ENCODE results near the gene DGKA.
A peak's percentile ranks its signal among the peaks of the same experiment; 100 is the strongest.
"Not testable (repeated sequence)": the region's sequence is repeated elsewhere in the genome, so short reads cannot be mapped to it uniquely, and the experiment has no call there.

Gene DGKA

GRCh38 chr12:55997535-55997859, 66.5 kb downstream of the DGKA start:
- H3K4me1 Mint-ChIP-seq = peaks cover 26% of the 10 kb centered on the region
- peak overlapping the region; percentile 93 for H3K27ac Mint-ChIP-seq
- TF ChIP-seq, protein P1, sequence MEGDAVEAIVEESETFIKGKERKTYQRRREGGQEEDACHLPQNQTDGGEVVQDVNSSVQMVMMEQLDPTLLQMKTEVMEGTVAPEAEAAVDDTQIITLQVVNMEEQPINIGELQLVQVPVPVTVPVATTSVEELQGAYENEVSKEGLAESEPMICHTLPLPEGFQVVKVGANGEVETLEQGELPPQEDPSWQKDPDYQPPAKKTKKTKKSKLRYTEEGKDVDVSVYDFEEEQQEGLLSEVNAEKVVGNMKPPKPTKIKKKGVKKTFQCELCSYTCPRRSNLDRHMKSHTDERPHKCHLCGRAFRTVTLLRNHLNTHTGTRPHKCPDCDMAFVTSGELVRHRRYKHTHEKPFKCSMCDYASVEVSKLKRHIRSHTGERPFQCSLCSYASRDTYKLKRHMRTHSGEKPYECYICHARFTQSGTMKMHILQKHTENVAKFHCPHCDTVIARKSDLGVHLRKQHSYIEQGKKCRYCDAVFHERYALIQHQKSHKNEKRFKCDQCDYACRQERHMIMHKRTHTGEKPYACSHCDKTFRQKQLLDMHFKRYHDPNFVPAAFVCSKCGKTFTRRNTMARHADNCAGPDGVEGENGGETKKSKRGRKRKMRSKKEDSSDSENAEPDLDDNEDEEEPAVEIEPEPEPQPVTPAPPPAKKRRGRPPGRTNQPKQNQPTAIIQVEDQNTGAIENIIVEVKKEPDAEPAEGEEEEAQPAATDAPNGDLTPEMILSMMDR (IDR thresholded peaks at IDR 0.05) = no peak

DNA sequence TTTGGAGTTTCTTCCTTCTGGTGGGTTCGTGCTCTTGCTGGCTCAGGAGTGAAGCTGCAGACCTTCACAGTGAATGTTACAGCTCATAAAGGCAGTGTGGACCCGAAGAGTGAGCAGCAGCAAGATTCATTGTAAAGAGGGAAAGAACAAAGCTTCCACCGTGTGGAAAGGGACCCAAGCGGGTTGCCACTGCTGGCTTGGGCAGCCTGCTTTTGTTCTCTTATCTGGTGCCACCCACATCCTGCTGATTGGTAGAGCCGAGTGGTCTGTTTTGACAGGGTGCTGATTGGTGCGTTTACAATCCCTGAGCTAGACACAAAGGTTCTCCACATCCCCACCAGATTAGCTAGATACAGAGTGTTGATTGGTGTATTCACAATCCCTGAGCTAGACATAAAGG, 68.6 kb downstream of the DGKA start:
- H3K36me3 Mint-ChIP-seq (ENCODE audit: low read depth) = peaks cover 40% of the 10 kb centered on the region
- not testable (repeated sequence) for H3K9me3 Mint-ChIP-seq; H3K27me3 Mint-ChIP-seq (ENCODE audit: low read depth, poor library complexity); DNase-seq
- peak overlapping the region; percentile 51 for H3K27ac Mint-ChIP-seq
- peaks cover 39% of the 10 kb centered on the region for H3K4me1 Mint-ChIP-seq
- peak overlapping the region; percentile 58 for H3K4me3 Mint-ChIP-seq

More at GRCh38 chr12:55997535-55997859, 66.5 kb downstream of the DGKA start:
- H3K4me3 Mint-ChIP-seq = peak overlapping the region; percentile 97
- DNase-seq = no peak
- H3K27me3 Mint-ChIP-seq (ENCODE audit: low read depth, poor library complexity) = no peaks in the 10 kb centered on the region
- H3K9me3 Mint-ChIP-seq = no peaks in the 10 kb centered on the region
- H3K36me3 Mint-ChIP-seq (ENCODE audit: low read depth) = peaks cover 36% of the 10 kb centered on the region

DNA sequence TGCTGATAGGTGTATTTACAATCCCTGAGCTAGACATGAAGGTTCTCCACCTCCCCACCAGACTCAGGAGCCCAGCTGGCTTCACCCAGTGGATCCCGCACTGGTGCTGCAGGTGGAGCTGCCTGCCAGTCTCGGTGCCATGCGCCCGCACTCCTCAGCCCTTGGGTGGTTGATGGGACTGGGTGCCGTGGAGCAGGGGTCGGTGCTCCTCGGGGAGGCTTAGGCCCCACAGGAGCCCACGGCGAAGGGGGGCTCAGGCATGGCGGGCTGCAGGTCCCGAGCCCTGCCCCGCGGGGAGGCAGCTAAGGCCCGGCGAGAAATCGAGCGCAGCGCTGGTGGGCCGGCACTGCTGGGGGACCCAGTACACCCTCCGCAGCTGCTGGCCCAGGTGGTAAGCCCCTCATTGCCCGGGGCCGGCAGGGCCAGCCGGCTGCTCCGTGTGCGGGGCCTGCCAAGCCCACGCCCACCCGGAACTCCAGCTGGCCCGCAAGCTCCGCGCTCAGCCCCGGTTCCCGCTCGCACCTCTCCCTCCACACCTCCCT, 69.1 kb downstream of the DGKA start:
- peaks cover 39% of the 10 kb centered on the region for H3K4me1 Mint-ChIP-seq
- not testable (repeated sequence) for H3K4me3 Mint-ChIP-seq; H3K27me3 Mint-ChIP-seq (ENCODE audit: low read depth, poor library complexity)

DNA sequence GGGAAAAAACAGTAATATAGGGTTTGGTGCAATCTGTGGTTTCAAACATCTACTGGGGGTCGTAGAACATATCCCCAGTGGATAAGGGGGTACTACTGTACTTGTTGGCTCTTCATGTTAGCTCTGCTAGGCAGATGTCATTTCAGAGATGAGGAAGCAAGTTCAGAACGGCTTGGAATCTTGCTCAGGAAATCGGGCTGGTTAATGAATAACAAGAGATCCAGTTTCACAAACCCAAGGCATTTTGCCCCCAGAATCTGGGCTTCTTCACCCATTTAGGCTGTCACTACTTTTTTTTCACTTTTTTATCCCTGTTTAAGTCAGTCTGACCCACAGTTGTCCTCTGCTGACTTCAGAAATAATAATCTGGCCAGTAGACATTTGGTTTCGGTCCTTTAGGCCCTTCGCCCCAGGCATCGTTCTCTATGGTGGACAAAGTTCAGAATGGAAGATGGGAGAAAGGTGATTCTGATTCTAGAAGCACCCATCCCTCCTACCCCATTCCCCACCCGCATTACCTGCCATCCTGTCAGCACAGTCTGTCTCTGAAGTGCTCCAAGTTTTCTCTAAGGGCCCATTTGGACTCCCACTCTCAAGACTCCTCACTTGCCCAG, 70.6 kb downstream of the DGKA start:
- no peaks in the 10 kb centered on the region for H3K9me3 Mint-ChIP-seq
- no peak for DNase-seq
- H3K27me3 Mint-ChIP-seq (ENCODE audit: low read depth, poor library complexity) = no peaks in the 10 kb centered on the region
- H3K36me3 Mint-ChIP-seq (ENCODE audit: low read depth) = peaks cover 56% of the 10 kb centered on the region
- peaks cover 45% of the 10 kb centered on the region for H3K4me1 Mint-ChIP-seq
- H3K4me3 Mint-ChIP-seq = no peak overlapping the region
- peak overlapping the region; percentile 40 for H3K27ac Mint-ChIP-seq
- TF ChIP-seq, protein P1 (IDR thresholded peaks at IDR 0.05) = no peak

More for the DNA sequence above, 69.1 kb downstream of the DGKA start:
- not testable (repeated sequence) for DNase-seq, H3K9me3 Mint-ChIP-seq, H3K27ac Mint-ChIP-seq
- H3K36me3 Mint-ChIP-seq (ENCODE audit: low read depth) = peaks cover 46% of the 10 kb centered on the region

DNA sequence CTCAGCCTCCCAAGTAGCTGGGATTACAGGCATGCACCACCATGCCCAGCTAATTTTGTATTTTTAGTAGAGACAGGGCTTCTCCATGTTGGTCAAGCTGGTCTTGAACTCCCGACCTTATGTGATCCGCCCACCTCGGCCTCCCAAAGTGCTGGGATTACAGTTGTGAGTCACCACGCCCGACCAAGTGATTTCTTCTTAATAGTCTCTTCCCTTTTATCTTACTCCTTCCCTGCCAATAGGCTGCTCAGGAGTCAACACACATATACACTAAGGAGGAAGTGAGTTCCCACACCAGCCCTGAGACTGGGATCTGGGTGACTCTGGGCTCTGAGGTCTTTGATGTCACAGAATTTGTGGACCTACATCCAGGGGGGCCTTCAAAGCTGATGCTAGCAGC, 72.4 kb downstream of the DGKA start:
- not testable (repeated sequence) for H3K27me3 Mint-ChIP-seq (ENCODE audit: low read depth, poor library complexity); H3K4me3 Mint-ChIP-seq; H3K9me3 Mint-ChIP-seq; DNase-seq
- Mint-ChIP-seq H3K27ac (peak overlapping the region; percentile 66), H3K36me3 (ENCODE audit: low read depth) (peaks cover 60% of the 10 kb centered on the region), H3K4me1 (peaks cover 48% of the 10 kb centered on the region)
